NCI-H1694 treated with DMSO at 0.1 percent for 48 hours (cell line): ENCODE data around the gene C1orf53.

Experiments
- DNase-seq: peaks from one replicate; lab custom pipeline; 2025; lab: John Stamatoyannopoulos, UW

C1orf53 gene

DNA sequence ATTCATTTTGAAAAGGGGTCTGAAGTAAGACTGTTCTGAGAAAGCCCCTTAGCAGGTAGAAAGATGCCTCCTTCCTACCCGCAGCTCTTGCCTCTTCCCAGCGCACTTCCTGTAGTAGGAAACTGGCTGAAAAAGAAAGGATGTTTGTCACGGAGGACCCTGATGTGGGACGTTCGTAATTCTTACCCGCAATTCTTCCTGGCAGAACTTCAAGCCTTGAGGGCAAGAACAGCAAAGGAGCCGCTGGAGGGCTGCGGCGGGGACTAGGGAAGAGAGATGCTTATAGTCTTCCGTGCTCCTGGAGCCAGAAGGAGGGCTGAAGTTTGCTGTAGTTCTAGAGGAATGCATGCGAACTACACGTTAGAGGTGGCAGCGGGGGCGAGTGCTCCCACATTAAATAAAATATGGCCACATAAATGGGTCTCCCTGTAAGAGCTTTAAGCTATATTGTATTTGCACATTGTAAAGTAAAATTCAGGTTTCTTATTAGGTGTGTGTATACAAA, 6.3 kb downstream of the C1orf53 start:
- no peak for DNase-seq

DNA sequence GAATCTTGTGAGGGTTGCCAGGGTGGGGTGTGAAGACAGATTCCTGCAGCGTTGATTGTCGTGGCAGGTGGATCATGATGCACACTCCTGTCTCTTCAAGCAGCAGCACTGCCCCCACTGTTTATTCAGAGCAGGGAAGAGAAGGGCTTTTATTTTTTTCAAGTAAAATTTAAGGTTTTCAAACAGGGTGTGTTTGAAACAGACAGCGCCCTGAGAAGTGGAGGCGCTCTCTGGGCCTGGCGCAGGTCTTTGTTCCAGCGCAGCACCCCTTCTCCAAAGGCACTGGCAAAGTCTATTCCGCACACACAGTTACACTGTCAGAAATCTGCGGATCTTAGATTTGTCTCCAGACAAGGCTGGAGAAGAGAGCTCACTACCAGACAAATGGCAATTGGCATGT, 7.0 kb downstream of the C1orf53 start:
- no peak for DNase-seq

DNA sequence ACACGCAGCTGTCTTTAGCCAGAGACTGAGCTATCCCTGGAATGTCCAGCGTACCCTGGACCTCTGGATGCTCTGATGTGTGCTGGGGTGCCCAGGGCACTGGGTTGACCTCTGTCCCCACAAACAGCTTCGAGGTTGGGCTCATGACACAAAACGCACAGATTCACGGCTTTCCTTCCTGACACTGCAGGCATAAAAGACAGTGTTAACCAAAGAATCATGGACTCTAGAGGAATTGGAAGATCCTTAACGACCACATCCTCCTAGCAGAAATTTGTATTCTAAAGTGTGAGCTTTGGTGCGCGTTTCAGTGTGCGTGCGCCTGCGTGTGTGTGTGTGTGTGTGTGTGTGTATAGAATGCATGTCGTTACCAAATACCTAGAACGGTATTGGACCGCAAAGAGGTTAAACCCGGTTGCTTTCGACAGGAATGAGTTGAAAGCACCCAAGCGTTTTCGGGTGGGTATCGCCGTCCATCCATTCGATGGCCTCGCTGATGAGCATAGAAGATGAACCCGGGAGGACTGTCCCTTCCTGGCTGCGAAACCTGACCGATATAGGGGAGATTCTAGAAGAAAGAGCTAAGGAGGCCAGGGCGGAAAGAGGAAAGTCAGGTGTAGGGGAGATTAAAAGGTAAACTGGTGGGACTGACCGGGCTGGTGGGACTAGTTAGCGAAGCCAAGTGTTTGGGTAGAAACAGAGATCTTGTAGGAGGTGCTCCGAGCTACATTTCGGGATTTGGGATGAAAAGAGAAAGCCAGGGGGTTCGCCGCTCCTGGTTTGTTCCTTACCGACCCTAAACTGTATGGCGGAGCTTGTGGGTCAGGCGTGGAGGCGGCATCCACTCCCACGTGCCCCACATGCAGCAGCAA, 7.9 kb downstream of the C1orf53 start:
- no peak for DNase-seq

DNA sequence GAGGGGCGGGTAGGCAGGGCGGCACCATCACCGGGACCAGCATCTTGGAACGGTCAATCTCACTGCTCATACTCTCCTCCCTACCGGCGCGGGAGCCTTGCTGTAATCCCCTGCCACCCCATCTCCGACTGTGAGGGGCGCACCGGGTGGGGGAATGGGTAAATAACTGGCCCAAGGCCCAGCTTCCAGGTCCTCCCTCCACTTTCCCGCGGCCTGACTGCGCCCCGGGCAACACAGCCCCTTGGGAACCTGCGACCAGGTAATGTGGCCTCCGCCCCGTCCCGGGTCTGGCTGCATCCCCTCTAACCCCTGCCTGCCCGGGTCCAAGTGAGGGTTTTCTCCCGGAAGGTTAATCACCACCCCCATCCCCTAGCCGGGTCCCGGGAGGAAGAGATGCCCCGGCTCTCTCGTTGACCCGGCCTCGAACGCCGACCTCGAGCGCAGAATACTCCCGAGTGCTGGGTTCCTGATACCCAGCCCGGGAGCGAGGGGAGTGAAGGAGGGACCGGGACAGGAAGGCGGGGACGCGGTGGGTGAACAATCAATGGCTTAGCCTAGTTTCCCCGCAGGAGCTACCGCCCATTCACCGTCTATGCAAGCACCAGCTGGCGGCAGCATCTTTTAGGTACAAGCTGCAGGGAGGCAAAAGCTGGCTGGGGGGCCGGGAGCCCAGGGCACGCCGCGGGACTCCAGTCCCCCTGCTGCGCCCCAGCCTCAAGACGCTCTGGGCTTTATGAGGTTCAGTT, 8.9 kb downstream of the C1orf53 start:
- DNase-seq: peak; percentile 37

DNA sequence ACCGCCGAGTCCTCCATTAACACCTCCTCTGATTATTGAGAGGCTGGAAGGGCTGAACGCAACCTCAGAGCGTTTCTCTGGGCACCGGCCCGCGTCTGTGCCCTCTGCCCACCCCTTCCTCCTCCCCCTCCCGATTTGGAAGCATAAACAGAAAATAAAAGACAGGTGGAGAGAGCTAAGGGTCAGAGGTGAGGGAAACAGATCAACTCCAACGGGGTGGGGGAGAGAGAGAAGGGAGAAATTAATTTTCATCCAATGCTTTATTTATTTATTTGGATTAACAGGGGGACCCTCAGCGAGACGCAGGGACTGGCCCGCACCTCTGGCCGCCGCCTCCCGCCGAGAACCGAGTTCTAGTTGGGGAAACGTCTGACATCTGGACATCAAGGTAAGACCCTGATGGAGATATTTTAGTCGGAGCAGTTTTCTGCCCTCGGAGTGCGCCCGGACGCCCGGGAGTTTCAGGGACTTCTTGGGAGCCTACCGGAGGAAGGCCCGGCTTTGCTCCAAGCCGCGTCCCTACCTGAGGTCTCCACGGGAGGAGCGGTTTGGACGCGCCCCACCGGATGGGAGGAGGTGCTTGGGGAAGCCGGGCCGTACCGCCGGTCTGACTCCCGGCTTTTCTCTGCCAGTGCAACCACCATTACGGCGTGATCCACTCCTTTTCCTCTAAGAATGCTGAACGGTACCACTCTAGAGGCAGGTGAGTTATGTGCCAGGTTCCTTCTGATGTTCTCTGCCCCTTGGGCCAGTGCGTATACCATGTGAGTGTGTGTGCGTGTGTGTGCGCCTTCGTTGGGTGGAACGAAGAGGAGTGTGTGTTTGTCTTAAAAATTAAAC, 9.6 kb downstream of the C1orf53 start:
- DNase-seq: no peak

DNA sequence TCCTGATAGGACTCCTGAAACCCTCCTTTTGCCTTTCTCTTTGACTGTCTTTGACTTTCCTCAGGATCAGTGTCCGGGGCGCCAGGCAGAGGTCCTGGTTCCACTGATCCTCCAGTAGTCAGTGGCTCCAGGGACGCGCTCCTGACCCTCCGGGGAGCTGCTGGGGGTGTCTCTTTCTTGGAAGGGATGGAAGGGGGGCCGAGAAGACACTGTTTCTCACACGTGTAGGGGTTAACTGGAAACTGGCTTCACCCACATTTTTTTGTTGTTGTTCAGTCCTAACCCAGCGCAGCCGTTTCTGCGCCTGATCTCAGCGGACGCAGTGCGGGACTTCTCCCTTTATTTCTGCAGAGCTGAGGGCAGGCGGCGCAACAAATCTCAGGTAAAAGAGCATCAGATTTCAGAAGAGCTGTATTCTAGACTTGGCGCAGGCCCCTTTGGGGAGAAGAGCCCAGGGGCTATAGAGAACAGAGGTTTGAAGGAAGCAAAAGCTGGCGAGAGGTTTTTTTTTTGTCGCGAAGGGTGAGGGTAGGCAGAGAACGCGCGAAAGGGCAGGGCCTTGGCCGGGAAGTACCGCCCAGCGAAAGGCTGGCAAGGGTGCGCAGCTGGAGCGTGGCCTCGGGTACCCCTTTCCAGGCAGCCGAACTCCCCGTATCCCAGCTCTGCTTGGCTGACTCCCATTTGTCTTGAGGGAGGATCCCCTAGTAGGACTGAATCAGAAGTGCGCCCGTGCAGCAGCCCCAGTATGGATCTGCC, 10.5 kb downstream of the C1orf53 start:
- DNase-seq: no peak

DNA sequence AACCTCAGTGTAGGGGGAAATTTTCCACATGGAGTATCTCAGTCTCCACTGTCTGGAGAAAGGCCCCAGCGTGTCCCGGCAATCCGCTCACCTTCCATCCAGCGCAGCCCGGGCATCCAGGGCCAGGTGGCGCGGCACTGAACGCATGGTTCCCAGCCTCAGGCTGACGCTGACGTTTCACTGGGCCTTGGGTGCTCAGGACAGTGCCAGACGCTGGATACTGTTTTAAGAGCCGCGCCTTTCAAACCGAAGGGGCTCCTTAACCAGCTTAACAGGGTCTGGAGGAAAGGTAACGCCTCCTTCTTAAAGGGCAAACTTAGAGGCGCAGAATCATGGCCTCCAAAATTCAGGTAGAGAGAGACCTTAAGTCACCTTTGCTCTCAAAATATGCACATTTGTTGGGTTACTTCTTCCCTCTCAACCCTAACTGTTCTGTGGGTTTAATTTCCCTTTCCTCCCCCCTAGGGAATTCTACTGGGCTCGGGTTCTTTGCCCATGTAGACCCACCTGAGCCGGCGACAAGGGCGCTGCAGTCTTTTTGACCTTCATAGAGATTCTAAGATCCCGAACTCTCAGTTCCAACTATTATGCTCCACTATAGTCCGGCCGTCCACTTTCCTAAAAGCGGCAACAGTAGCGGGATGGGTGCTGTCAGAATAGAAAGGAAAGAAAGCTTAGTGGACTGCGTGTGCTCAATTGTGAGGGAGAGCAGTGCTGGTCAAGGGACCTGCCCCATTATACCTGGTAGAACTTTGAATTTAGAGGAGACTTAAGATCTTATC, 11.3 kb downstream of the C1orf53 start:
- no peak for DNase-seq

DNA sequence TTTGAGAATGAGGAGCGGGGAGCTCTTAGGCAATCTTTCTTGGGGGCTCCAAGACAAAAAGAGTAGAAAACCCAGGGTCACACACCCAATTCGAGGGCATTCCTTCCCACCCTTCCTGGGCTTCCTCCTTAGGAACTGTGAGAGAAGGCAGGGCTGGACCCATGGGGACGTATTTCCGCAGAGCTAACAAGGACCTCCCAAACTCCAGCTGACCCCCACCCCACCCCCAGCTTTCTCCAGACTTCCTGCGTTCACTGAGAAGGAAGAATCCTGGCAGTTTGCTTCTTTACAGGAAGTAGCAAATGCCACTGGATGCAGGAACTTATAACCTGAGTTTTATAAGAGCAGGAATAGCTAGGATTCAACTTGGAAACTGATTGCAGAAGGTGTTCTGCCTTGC, 12.1 kb downstream of the C1orf53 start:
- DNase-seq: no peak

DNA sequence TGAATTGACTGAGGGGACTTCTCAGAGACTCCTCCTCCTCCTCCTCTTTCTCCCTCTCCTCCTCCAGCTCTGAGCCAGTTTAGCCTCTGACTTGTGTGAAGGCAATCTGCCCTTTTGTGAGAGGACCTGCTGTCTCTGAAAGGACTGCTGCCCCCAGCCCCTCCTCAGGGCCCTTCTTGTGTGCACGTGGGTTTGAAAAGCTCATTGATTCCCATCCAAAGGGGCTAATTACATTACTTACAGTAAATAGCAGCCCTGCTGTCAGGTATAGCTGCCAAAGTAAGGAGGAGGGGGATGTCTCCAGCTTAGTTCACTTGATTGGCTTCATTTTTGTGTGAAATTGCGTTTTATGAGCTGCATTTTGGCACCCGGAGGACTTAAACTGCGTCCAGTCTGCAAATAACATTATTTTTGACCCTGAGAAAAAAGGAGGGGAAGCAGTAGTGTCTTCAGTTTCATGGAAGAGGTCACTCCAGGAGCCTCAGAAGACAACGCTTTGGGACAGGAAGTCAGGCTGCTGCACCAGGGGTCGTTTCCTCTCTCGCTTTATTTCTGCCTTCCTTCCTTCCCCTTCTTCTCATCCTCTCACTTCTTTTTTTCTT, 12.9 kb downstream of the C1orf53 start:
- peak; percentile 56 for DNase-seq

DNA sequence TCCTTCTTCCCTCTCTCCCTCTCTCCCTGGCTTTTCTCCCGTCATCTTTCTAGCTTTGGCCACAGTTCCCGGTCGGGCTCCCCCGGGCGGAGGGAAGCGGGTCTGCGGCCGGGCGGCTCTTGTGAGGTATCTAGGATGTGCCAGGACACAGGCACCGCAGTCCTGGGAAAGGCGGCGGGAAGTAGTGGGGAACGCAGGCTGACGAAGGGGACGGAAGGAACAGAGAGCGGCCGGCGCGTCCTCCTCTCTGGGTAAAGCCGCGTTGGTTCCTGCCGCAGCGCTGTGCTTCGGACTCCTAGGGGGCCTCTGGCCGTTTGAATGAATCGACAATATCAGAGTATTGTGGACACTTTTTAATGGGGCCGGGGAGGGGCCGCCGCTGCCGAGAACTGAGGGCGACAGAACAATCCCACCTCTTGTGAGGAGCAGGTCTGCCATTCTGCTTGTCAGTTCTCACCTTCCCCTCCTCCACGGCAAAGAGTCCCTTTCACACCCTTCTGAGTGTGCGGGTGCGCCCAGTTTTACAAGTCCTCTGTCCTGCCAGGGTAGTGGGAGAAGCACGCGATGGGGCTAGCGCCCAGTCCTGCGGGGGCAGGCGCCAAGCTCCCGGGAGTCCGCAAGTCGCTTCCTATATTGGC, 13.6 kb downstream of the C1orf53 start:
- peak; percentile 71 for DNase-seq

DNA sequence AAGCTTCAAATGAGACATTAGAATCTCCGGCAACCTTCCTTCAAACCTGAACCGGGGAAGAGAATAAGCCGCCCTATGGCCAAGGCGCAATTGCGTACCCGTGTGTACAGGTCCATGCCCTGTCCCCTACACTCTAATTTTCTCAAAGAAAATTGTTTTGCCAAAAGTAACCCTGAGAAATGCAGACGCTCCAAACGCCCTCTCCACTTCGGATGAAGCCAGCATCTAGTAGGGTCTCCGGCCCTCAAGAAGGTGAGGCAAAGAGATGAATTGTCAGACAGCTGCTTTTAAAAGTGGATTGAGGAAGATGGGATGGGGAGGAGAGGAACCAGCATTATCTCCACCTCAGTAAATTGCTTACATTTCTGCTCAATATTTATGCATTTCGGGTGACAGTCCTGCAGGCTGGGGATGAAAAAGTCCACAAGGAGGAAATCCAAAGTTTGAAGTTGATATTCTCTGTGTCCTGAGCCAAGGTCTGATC, 14.1 kb downstream of the C1orf53 start:
- DNase-seq: no peak

DNA sequence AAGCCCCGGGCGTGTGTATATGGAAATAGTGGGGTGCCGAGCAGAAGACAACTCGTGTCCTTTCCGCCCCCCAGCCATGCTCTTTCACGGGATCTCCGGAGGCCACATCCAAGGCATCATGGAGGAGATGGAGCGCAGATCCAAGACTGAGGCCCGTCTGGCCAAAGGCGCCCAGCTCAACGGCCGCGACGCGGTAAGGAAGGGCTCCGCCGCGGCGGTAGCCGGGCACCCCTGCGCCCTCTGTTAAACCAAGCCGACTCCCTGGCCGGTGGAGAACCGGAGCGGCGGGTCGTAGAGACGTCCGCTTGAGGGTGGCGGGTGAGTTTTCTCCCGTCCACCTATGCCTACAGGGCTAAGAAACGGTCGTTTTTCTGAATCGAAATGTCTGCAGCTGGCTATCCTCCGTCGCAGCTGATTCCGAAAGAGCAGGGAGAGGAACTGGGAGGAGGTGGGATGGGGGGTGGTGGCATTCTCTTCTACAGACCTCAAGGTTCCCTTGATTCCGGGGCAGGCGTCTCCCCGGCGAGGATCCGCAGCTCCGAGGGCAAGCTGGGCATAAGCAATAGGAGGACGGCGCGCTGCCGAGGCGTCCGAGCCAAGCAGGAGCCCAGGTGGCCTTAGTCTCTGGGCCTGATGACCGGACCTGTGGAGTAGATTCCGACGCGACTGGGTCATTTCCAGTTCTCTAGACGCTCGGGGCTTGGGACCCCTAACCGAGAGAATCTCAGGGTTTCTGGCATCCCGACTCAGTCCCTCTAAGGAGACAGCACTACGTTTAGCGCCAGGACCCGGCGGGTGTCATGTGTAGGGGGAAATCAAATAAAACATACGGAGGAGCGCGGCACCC, 15.6 kb downstream of the C1orf53 start:
- DNase-seq: no peak

DNA sequence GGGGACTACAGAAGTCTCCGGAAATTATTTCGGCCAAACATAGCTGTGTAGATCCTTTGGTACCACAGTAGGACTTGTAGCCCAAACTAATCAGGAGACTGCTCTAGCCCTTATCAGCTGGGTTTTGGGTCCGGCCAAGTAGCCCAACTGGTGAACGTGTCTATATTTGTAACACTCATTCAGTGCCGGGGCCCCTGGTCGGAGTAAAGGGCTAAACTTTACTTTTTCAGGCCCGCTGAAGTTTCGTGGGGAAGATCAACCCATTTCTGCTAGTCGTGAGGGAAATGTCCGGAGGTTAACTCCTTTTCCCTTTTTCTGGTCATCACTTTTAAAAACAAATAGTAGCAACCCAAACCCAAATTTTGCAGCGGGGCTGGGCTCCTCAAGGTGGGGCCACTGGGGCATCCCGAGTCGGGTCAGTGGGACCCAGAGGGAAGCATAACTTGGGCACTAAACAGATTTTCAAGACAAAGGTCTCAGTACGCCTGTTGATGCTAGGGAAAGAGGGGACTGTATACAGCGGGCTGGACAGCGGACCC, 16.4 kb downstream of the C1orf53 start:
- no peak for DNase-seq

DNA sequence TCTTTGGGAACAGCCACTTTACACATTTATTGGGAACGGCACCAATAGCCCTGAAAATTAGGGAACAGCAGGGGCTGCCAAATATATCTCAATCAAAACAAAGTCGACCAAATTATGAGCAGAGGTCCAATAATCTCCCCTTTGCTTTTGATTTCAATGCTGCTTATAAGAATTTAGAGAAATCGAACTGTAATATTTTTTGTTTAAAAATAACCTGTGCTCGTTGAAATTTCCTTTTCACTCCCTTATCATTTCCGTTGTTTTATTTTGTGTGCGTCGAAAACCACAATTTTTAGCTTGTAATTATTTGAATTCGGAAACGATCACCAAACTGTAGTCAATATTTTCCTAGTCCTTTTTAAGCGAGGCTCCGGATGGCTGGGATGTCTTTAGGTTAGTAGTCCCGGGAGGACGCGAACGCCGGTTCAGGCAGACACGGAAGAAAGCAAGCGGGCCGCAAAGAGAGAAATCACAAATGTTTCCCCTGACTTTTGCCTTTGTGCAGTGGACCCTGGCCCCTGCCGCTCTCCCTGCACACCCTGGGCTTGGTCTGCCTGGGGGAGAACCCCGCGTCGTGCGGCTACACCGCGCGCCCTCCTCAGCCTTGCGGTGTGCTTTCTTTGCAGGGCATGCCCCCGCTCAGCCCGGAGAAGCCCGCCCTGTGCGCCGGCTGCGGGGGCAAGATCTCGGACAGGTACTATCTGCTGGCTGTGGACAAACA, 17.1 kb downstream of the C1orf53 start:
- no peak for DNase-seq

DNA sequence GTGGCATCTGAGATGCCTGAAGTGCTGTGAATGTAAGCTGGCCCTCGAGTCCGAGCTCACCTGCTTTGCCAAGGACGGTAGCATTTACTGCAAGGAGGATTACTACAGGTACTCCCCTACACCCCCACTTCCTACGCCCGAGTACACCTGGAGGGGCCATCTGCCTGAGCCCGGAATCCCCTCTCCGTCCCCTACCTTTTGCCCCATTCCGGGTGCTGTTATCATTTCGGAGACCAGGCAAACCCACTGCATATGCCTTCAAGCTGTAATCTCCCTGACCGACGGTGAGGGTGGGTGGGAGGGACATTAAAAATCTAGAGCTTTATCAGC, 17.6 kb downstream of the C1orf53 start:
- no peak for DNase-seq

DNA sequence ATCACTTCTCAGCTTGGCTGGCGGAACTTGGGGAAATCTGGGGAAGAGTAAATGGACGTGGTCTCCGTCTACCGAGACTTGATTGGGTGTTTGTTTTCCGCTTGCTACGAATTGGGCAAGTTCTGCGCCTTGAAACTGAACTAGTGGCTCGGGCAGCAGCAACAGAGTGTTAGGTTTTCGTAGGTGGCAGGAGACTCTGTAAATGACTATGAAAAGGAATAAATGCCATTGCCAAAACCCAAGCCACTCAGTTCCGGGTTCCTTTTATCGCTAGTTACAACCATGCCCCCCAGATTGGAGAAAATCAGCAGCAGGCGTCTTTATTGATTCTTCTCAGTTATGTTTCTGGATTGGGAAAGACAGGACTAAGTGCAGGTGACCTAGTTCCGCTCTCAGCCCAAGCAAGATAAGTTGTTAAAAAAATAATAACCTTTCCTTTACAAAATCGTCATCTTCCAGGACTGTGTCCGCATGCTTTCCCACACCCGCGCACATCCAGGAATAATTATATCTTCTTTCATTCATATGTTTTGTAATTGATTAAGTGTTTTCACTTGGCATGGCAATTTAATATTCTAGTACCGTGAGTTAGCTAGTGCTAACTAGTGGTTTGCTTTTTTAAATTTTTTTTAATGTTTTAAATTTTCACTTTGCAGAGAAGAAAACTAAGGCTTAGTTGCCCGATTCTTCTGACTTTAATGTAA, 18.1 kb downstream of the C1orf53 start:
- no peak for DNase-seq
